NT2/D1 (cell line): ENCODE results near the gene FSCN2.
A peak's percentile ranks its signal among the peaks of the same experiment; 100 is the strongest.

Experiments used
- DNase-seq: peaks from one replicate; pipeline ENCODE4 v3.0.0-alpha.2; 2011; ENCODE audit warnings: low read depth, low spot score
- H3K27me3 ChIP-seq: 2 replicates; pipeline ENCODE4 v1.6.0; 2011; ENCODE audit warnings: mild to moderate bottlenecking; ENCODE audit not compliant: insufficient read length, insufficient read depth
- H3K36me3 ChIP-seq: 2 replicates; pipeline ENCODE4 v1.6.1; 2011; ENCODE audit warnings: mild to moderate bottlenecking, low read length, mixed read lengths; ENCODE audit not compliant: insufficient read depth, insufficient read length
- H3K4me1 ChIP-seq: 2 replicates; pipeline ENCODE4 v1.5.1; 2011; ENCODE audit not compliant: insufficient read depth, insufficient read length
- H3K4me3 ChIP-seq: 2 replicates; pipeline ENCODE4 v1.5.1; 2011; ENCODE audit warnings: low read depth; ENCODE audit not compliant: insufficient read length
- H3K9ac ChIP-seq: 2 replicates; pipeline ENCODE4 v1.6.0; 2011; ENCODE audit warnings: low read depth; ENCODE audit not compliant: insufficient read length
- H3K9me3 ChIP-seq: 2 replicates; pipeline ENCODE4 v1.5.1; 2011; ENCODE audit warnings: mild to moderate bottlenecking, low read length; ENCODE audit not compliant: insufficient read depth
- SUZ12 ChIP-seq: IDR thresholded peaks from 2 replicates; pipeline ENCODE4 v1.6.1; 2011; ENCODE audit not compliant: insufficient read length, insufficient read depth; ENCODE audit errors: extremely low read depth
- YY1 ChIP-seq: IDR thresholded peaks from 2 replicates; pipeline ENCODE4 v1.6.1; 2011; ENCODE audit not compliant: insufficient read length, insufficient read depth
- ZNF274 ChIP-seq: IDR thresholded peaks from 2 replicates; pipeline ENCODE4 v1.6.1; 2011; ENCODE audit warnings: mild to moderate bottlenecking, low read depth, low read length

Gene FSCN2, protein sequence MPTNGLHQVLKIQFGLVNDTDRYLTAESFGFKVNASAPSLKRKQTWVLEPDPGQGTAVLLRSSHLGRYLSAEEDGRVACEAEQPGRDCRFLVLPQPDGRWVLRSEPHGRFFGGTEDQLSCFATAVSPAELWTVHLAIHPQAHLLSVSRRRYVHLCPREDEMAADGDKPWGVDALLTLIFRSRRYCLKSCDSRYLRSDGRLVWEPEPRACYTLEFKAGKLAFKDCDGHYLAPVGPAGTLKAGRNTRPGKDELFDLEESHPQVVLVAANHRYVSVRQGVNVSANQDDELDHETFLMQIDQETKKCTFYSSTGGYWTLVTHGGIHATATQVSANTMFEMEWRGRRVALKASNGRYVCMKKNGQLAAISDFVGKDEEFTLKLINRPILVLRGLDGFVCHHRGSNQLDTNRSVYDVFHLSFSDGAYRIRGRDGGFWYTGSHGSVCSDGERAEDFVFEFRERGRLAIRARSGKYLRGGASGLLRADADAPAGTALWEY

DNA sequence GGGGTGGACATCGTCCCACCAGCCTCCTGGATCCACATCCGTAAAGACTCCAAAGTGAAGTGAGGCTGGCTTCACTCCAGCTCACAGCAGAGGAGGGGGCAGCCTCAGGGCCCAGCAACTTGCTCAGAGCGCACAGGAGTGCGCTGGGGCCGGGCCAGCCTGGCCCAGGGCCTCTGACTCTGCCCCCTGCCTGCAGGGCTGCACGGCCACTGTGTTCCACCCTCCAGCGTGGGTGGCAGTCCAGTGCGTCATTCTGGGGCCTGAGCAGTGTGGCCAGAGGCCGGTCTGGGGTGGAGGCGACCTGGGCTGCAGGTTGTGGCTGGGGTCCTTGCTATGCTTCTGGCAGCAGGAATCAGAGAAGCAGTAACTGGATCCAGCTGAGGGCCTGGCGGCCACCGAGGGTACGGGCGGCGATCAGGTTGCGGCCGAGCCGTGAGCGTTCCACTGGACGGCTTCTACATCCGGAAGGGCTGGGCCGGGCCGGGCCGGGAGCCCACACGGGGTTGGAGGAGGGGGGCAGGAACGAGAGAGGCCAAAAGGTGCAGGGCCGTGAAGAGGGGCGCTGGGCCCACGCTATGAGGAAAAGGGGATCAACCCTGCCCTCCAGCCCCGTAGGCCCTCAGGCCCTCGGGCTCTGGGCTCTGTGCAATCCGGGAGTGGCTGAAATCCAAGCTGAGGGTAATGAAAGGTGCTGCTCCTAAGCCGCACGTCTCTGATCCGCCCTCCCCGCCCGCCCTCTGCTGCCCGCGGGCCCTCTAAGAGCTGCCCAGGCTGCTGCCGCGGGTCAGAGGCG, at the start of gene FSCN2:
Gene FSCN2 (plus strand): TSS at position 787 of the 793 bp plus-strand sequence. CDS start 155 bp downstream, outside the sequence.
- no peak within 1 kb of the TSS for H3K9ac ChIP-seq
- H3K27me3 ChIP-seq: peaks cover 46% of the 10 kb centered on the region
- no peaks in the 10 kb centered on the region for H3K36me3 ChIP-seq
- DNase-seq: no peak
- H3K4me1 ChIP-seq: peaks cover 23% of the 10 kb centered on the region
- no peak within 1 kb of the TSS for H3K4me3 ChIP-seq
- TF ChIP-seq ZNF274 (no peak), SUZ12 (no peak), YY1 (no peak)
- H3K9me3 ChIP-seq: no peaks in the 10 kb centered on the region

DNA sequence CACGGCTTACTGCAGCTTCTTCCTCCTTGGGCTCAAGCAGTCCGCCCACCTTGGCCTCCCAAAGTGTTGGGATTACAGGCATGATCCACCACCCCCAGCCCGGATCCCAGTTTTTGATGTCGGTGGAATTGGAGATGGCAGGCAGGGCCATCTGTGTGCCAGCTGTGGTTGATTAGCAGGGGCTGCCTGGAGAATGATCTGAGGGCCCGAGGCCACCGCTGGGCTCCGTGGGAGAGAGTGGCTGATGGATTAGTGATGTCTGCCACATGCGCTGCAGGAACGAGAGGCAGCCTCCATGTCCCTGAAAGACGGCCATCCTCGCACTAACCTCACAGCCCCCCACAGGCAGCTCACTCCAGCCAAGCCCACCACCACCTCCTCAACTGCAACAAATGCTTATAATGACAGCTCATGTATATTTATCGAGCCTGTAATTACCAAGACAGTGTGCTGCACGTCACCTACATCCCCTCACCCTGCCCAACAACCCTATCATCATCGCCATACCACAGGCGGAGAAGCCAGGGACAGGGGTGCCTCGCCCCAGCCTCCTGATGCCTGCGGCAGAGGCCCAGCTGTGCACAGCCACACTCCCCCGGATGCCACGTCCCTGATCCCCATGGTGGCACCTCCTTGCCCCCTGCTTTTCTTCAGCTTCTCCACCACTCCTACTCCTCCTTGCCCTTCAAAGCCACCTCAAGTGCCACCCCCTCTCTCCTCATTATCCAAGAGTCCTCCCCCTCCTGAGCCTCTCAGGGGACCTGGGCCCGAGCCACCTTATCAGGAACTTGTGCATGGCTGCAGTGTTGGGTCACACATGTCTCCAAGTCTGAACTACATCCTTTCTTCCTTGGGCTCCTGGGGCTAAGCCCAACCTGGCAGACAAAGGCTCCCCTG, 48.8 kb upstream of the FSCN2 start:
- Histone ChIP-seq H3K9me3 (peaks cover 7% of the 10 kb centered on the region; the same call in 1 of the 2 replicates), H3K9ac (no peak overlapping the region), H3K4me3 (no peak overlapping the region), H3K4me1 (peaks cover 39% of the 10 kb centered on the region), H3K27me3 (peaks cover 59% of the 10 kb centered on the region), H3K36me3 (no peaks in the 10 kb centered on the region)
- no peak for DNase-seq
- no peak for TF ChIP-seq YY1
- no peak for TF ChIP-seq ZNF274
- TF ChIP-seq SUZ12: no peak

DNA sequence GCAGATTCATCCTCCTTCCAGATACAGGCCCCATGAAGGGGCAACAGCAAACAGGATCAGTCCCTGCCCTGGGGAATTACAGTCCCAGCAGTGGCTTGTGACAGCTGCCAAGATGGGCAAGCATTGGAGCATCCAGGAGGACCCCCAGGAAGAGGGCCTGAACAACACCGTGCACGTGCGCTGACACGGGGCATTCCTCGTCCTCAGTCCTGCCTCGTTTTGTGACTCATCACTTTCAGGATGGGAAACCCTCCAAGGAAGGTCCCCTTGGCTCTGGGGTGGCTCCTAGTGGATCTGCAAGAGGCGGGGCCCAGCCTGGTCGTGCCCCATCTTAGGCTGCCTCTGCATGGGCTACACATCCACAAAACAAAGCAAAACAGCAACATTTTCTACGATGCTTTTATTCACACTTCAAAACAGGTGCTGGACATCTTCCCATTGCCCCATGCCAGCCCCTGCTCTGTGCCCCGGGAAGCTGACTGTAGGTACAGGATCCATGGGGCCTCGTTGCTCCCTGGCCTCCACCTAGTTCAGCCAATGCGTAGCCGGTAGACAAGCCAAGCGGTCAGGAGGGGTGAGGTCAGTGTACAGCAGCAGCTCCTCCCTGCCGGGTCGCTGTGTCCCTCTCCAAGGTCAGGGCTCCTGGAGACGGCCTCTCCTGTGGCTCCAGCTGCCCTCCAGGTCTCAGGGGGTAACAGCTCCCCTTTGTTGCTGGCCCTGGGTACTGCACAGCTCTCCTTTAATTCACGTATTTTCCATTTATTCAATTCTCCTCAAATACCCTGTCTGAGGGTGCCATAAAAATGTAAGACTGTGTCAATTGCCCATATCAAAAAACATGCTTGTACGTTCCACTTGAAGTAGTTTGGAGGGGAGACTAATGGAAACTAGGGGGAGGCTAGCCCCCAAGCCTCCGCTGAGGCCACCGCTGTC, 47.8 kb upstream of the FSCN2 start:
- Histone ChIP-seq H3K9ac (no peak overlapping the region), H3K36me3 (no peaks in the 10 kb centered on the region), H3K9me3 (peaks cover 7% of the 10 kb centered on the region; the same call in 1 of the 2 replicates), H3K4me3 (no peak overlapping the region), H3K27me3 (peaks cover 59% of the 10 kb centered on the region), H3K4me1 (peaks cover 43% of the 10 kb centered on the region)
- DNase-seq: no peak
- TF ChIP-seq SUZ12 (no peak), YY1 (no peak), ZNF274 (no peak)

DNA sequence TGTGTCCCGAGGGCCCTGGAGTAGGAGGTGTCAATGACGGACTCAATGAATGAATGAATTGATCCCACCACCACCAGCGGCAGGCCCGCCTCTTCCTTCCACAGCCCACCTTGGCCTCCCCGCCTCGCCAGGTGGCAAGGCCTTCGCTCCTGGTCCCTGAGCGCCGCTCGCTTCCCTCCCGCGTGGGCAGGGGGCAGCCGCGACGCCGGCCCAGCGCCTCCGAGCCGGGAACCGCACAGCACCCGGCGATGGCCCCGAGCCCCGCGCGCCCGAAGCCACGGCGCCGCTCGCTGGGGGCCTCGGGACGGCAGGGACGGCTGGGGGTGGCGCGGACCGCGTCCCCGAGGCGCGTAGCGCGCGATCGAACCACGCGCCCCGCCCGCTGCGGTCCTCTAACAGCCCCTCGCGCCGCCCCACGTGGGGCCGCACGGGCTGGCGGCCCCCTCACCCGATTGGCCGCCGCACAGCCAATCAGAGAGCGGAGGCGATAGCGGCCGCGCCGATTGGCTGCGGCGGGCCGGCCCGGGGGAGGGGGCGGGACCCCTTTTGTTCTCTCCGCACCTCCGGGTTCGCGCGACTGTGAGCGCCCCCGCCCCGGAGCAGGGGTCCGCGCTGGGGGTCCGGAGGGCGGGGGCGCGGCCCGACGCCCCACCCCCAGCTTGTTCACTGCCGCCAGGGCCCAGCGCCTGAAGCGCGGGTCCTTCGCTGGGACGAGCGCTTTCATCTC, 46.9 kb upstream of the FSCN2 start:
- no peak for DNase-seq
- H3K36me3 ChIP-seq: no peaks in the 10 kb centered on the region
- H3K9ac ChIP-seq: peak overlapping the region; percentile 58
- TF ChIP-seq ZNF274 (no peak), YY1 (no peak), SUZ12 (no peak)
- peaks cover 7% of the 10 kb centered on the region; the same call in 1 of the 2 replicates for H3K9me3 ChIP-seq
- H3K27me3 ChIP-seq: peaks cover 54% of the 10 kb centered on the region
- H3K4me1 ChIP-seq: peaks cover 45% of the 10 kb centered on the region
- peak overlapping the region; percentile 31 for H3K4me3 ChIP-seq

DNA sequence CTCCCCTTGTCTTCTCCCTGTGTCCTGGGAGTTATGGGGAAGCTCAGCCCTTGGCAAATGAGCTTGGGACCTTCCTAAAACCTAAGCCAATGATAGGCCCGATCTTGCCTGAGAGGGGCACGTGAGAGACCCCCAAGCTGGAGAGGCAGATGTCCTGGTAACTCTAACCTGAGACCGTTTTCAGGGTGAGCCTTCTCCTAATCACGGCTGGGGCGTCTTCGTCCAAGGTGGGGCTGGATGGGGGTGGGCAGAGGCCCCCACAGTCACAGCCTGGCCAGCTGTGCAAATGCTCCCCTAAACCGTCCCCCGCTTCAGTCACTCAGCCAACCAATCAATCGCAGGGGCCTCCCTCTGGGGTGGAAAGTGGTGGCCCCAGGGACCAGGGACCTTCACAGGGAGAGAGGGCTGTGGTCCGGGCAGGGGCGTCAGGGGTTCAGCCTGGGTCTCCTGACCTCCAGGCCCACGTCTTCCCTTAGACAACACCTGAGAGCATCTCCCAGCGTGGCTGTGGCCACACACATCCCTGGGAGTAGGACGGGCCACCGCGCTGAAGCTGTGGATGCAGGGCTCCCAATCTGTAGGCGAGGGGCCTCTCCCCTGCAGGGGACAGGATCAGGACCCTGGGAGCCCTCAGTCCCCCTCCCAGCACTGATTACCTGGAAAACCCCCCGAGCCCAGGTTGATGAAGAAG, 46.2 kb upstream of the FSCN2 start:
- peak overlapping the region; percentile 33 for H3K9ac ChIP-seq
- H3K36me3 ChIP-seq: no peaks in the 10 kb centered on the region
- peak overlapping the region; percentile 21 for H3K4me3 ChIP-seq
- H3K4me1 ChIP-seq: peaks cover 47% of the 10 kb centered on the region
- H3K9me3 ChIP-seq: peaks cover 7% of the 10 kb centered on the region; the same call in 1 of the 2 replicates
- H3K27me3 ChIP-seq: peaks cover 49% of the 10 kb centered on the region
- TF ChIP-seq ZNF274: no peak
- no peak for TF ChIP-seq YY1
- TF ChIP-seq SUZ12: no peak
- no peak for DNase-seq
